Upper lobe of left lung (tissue), 4 donors: ENCODE results near the gene ATP2B2.

Experiments
- EP300 ChIP-seq, 4 donors: sonication (generic); formaldehyde crosslinking; IDR thresholded peaks; one replicate each; pipeline ENCODE4 v1.5.1; 2017; ENCODE audit warnings: antibody characterized with exemption in 4 of 4, control low read depth in 2 of 4
- POLR2A ChIP-seq, 4 donors: fragments of 450-650 bp; IDR thresholded peaks; one replicate each; pipeline ENCODE4 v1.5.1; 2016 to 2017; ENCODE audit warnings: antibody characterized with exemption in 4 of 4, mild to moderate bottlenecking in 2 of 4
- POLR2AphosphoS5 ChIP-seq, 2 donors: sonication (generic); formaldehyde crosslinking; IDR thresholded peaks; one replicate each; pipeline ENCODE4 v1.5.1; 2017; ENCODE audit warnings: antibody characterized with exemption in 2 of 2
- TF ChIP-seq, protein P1 (sequence below), 6 experiments: fragments of 450-650 bp in 4 of 6; fragments of 200-600 bp in 2 of 6; sonication (generic) in 2 of 6; IDR thresholded peaks; one replicate each; pipeline ENCODE4 v1.5.1; 2016 to 2019; ENCODE audit warnings: antibody characterized with exemption in 6 of 6

DNA sequence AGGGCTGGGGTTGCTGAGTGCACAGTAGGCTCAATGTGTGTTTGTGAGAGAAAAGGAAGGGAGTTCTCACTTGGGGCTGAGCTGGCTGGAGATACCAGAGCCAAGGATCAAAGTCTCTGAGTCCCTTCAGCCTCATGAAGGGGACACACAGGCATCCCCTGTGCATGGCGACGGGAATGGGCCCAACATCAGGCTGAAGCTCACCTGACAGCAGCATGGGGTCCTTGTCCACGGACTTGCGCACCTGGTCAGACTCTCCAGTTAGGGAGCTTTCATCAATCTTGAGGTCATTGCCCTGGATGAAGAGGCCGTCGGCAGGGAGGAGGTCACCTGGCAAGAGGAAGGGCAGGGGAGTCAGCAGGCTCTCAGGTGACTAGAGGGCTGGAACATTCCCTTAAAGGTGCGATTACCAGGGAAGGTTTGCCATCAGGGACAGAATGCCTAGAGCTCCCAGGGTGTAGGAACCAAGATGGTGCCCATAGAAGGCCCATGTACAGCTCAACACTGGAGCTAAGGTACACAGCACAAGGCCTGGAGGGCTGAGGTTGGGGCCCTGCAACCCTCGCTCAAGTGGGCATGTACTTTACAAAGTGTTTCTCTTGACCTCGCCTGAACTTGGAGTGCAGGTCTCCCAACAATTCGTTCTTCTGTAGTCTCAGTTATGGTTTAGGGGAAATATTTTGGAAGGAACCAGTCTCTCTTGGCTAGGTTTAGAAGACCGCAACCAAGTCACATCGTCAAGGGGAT lies 104.5 kb downstream of the ATP2B2 start:
- TF ChIP-seq, protein P1, sequence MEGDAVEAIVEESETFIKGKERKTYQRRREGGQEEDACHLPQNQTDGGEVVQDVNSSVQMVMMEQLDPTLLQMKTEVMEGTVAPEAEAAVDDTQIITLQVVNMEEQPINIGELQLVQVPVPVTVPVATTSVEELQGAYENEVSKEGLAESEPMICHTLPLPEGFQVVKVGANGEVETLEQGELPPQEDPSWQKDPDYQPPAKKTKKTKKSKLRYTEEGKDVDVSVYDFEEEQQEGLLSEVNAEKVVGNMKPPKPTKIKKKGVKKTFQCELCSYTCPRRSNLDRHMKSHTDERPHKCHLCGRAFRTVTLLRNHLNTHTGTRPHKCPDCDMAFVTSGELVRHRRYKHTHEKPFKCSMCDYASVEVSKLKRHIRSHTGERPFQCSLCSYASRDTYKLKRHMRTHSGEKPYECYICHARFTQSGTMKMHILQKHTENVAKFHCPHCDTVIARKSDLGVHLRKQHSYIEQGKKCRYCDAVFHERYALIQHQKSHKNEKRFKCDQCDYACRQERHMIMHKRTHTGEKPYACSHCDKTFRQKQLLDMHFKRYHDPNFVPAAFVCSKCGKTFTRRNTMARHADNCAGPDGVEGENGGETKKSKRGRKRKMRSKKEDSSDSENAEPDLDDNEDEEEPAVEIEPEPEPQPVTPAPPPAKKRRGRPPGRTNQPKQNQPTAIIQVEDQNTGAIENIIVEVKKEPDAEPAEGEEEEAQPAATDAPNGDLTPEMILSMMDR (IDR thresholded peaks at IDR 0.05), result no peak
- TF ChIP-seq POLR2A (IDR thresholded peaks at IDR 0.05) (no peak), EP300 (IDR thresholded peaks at IDR 0.05) (no peak), POLR2AphosphoS5 (IDR thresholded peaks at IDR 0.05) (no peak)
